CD4-positive, alpha-beta T cell treated with Interleukin-17A for 4 hours (primary cell): ENCODE data around the gene PNMA3.
"Not testable (repeated sequence)": the region's sequence is repeated elsewhere in the genome, so short reads cannot be mapped to it uniquely, and the experiment has no call there.

ENCODE experiments used
- DNase-seq: peaks from one replicate; pipeline ENCODE4 v3.0.0-alpha.2; 2020; ENCODE audit warnings: mixed read lengths

The PNMA3 gene, protein sequence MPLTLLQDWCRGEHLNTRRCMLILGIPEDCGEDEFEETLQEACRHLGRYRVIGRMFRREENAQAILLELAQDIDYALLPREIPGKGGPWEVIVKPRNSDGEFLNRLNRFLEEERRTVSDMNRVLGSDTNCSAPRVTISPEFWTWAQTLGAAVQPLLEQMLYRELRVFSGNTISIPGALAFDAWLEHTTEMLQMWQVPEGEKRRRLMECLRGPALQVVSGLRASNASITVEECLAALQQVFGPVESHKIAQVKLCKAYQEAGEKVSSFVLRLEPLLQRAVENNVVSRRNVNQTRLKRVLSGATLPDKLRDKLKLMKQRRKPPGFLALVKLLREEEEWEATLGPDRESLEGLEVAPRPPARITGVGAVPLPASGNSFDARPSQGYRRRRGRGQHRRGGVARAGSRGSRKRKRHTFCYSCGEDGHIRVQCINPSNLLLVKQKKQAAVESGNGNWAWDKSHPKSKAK

DNA sequence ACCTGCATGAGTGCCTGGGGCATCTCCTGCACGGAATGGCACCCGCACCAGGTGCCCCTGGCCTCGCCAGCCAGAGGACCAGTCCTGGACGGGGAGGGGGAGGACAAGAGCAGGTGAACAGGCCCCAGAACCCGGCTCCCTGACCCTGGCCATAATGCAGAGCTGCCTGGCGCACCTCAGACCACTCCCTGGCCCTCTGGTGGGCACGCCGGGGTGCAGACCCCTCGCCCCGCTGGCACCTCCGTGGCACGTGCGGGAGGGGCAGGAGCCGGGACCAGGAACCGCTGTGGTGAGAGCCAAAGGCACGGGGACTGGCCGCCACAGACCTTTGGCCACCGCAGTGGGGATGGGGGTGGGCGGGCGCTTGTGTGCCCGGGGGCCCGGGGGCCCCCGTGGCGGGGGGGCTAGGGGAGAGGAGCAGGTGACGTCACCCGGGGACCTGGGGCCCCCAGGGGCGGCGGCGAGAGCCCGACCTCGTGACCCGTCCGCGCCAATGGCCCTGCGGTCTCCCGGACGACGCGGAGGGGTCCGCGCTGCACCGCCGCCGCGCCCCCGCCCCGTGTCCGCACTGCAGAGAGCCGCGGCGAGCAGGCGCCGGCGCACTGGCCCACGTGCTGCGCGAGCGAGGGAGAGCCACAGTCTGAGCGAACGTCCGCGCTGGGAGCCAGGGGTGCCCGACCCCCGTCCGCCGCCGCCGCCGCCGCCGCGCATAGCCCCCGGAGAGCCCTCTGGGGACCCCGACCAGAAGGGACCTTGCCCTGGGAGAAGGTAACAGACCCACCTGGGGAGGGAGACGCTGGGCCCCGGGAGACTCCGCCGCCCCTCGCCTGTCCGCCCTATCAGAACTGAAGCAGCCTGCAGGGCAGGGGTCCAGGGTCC, at the start of gene PNMA3:
TSS of gene PNMA3 (plus strand) at position 600 of the 879 bp plus-strand sequence. CDS start 586 bp downstream, outside the sequence.
- DNase-seq: no peak

DNA sequence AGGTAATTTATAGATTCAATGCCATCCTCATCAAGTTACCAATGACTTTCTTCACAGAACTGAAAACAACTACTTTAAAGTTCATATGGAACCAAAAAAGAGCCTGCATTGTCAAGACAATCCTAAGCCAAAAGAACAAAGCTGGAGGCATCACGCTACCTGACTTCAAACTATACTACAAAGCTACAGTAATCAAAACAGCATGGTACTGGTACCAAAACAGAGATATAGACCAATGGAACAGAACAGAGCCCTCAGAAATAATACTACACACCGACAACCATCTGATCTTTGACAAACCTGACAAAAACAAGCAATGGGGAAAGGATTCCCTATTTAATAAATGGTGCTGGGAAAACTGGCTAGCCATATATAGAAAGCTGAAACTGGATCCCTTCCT, 39.1 kb upstream of the PNMA3 start:
- not testable (repeated sequence) for DNase-seq

- DNase-seq: no peak
Measured at GRCh38 chrX:153019166-153019565, 37.1 kb upstream of the PNMA3 start.

- not testable (repeated sequence) for DNase-seq
Measured at GRCh38 chrX:153026501-153026900, 29.8 kb upstream of the PNMA3 start.

DNA sequence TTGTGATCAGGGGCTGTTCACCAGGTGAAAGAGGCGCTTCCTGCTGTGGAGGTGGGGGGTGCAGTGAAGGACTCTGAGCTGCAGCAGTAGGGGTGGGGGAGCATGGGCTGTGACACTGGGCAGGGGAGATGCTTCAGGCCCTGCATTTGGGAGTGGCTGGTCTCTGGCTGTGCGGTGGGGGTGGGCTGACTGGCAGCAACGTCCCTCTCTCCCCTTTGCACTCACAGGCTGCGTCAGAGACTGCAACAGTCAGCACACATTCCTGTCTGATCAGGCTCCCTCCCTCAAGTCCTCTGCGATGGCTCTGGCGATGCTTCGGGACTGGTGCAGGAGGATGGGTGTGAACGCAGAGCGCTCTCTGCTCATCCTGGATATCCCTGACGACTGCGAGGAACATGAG, 27.8 kb upstream of the PNMA3 start:
- peak; percentile 25 for DNase-seq

GRCh38 chrX:153029162-153029561, 27.1 kb upstream of the PNMA3 start:
- no peak for DNase-seq

GRCh38 chrX:153029875-153030274, 26.4 kb upstream of the PNMA3 start:
- no peak for DNase-seq

- no peak for DNase-seq
Measured at GRCh38 chrX:153030801-153031200, 25.5 kb upstream of the PNMA3 start.

DNA sequence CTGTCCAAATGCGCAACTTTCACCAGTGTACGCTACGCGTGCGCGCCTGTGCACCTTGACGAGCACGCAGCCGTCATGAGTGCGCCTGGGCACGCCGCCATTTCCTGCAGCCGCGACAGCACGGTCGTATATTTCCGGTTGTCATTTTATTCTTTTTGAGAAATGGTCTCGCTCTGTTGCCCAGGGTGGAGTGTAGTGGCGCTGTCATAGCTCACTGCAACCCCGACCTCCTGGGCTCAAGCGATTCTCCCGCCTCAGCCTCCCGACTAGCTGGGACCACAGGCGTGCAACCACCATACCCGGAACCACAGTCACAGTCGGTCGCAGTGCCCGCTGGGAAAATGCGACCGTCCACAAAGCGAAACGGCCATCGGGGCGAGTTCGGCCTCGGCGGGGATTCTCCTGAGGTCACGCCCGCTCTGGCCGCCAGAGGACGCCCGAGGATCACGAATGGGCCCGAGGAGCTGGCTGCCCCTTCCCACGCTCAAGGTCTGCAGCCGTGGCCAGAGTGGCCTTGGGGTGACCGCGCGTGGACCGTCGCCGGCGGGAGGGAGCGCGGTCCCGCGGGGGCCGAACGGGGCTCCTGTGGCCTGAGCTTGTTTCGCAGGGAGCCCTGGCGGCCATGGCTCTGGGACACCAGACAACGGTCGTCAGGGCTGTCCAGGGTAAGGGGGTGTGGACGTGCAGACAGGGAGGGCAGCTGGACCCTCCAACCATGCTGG, 23.7 kb upstream of the PNMA3 start:
- peak; percentile 66 for DNase-seq

DNA sequence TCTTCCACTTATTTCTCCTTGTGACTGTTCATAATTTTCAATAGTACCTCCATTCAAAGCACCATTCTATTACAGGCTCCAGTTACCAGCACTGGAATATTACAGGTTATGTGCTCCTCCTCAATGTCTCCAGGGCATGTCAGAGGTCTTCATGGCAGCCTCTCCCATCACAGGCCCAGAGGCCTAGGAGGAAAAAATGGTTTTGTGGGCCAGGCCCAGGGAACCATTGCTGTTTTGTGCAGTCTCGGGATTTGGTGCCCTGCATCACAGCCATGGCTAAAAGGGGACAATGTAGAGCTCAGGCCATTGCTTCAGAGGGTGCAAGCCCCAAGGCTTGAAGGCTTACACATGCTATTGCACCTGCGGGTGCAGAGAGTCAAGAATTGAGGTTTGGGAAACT, 7.2 kb upstream of the PNMA3 start:
- DNase-seq: no peak

- DNase-seq: no peak
Measured at GRCh38 chrX:153052534-153052933, 3.7 kb upstream of the PNMA3 start.

- DNase-seq: no peak
Measured at GRCh38 chrX:153057281-153057680, 1.0 kb downstream of the PNMA3 start.

GRCh38 chrX:153059191-153060094, 3.2 kb downstream of the PNMA3 start:
- no peak for DNase-seq

- no peak for DNase-seq
Measured at GRCh38 chrX:153060095-153060445, 3.8 kb downstream of the PNMA3 start.

DNA sequence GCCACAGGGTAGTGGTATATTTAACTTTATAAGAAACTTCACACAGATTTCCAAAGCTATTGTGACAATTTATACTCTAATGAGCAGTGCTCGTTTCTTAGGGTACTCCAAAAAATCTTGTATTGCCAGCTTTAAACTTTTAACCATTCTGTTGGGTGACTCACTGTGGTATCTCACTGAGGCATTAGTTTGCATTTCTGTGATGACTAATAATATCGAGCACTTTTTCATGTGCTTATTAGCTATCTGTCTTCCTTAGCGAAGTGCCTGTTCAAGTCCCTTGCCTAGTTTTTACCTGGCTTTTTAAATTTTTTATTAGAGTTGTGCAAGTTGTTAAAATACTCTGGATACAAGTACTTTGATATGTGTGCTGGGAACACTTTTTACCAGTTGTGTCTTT, 5.5 kb downstream of the PNMA3 start:
- no peak for DNase-seq

GRCh38 chrX:153063315-153063714, 7.0 kb downstream of the PNMA3 start:
- DNase-seq: no peak

DNA sequence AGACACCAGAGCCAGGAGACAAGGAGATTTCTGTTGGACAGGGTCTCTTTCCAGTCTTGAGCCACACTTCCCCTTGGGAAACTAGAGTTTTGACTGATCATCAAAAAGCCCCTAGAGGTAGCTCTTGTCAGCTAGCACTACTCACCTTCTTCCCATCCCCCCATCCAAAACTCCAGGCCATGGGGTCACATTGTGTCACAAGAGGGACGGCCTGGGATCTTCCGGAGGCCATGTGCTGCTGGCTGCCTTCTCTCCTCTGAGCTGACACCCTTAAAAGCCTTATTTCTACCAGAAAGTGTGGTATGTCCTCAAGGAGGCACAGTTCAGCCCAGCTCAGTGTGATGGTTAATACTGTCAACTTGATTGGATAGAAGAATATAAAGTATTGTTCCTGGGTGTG, 7.8 kb downstream of the PNMA3 start:
- DNase-seq: no peak

DNA sequence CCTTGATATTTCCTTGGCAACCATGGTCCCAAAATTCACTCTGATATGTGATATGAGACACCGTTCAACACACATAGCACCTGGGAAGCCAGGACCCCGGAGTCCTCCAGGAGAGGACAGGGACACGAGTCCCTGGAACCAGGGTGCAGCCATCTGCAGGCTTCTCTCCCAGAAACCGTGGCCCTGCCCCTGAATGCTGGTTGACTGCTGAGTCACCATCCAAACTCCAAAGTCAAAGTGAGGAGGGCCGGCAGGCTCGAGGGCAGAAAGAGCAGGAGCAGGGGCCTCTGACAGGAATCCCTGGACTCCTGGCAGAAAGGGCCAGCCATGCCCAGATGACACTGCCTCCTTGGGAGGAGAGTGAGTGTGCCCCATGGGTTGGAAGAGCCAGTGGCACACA, 9.1 kb downstream of the PNMA3 start:
- DNase-seq: no peak

- DNase-seq: not testable (repeated sequence)
Measured at GRCh38 chrX:153066402-153066801, 10.1 kb downstream of the PNMA3 start.

DNA sequence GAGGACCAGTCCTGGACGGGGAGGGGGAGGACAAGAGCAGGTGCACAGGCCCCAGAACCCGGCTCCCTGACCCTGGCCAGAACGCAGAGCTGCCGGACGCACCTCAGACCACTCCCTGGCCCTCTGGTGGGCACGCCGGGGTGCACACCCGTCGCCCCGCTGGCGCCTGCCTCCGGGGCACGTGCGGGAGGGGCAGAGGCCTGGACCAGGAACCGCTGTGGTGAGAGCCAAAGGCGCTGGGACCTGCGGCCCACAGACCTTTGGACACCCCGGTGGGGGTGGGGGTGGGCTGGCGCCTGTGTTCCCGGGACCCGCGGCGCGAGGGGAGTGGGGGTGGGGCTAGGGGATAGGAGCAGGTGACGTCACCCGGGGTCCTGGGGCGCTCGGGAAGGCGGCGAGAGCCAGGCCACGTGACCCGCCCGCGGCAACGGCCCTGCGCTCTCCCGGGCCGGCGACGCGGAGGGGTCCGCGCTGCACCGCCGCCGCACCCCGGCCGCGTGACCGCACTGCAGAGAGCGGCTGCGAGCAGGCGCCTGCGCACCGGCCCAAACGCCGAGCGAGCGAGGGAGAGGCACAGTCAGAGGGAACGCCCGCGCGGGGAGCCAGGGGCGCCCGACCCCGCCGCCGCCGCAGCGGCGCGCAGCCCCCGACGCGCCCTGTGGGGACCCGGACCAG, 15.8 kb downstream of the PNMA3 start, which contains the start of gene PNMA6A:
TSS of gene PNMA6A (plus strand) at position 546 of the 675 bp plus-strand sequence. CDS start 609 bp downstream, outside the sequence.
- not testable (repeated sequence) for DNase-seq

- not testable (repeated sequence) for DNase-seq
Measured at GRCh38 chrX:153073331-153073730, 17.1 kb downstream of the PNMA3 start.
